OCI-LY1 (cell line): Measurements from ENCODE around the gene ANO2.

Experiments
- EZH2 ChIP-seq: fragments of 200-600 bp; sonication (generic), shearing (Covaris generic); IDR thresholded peaks from 2 replicates; pipeline ENCODE4 v1.8.0; 2017; ENCODE audit warnings: borderline replicate concordance, mixed run types, mild to moderate bottlenecking, antibody characterized with exemption, low read length, moderate library complexity, mixed read lengths
- TF ChIP-seq, protein P1 (sequence below): fragments of 200-600 bp; sonication (generic), shearing (Covaris generic); IDR thresholded peaks from 2 replicates; pipeline ENCODE4 v1.5.1; 2017; ENCODE audit warnings: mild to moderate bottlenecking, antibody characterized with exemption, low read length, moderate library complexity, mixed read lengths

DNA sequence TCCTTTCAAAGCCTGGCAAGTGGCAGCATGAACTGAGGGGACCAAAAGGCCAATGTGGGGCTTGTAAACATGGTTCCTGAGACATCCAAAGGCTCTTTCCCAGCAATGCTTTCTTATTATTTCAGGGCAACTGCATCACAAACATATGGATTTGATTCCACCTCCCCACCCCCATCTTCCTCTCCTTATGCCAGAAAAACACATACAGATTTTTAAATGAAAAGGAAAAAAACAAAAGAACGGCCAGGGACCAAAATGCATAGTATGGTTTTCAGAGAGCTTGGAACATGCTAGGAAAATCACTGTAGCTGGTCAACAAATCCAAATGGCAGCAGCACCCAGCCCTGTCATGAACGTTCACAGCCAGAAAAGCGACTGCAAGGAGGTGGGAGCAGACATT lies 167.6 kb downstream of the ANO2 start:
- TF ChIP-seq, protein P1, sequence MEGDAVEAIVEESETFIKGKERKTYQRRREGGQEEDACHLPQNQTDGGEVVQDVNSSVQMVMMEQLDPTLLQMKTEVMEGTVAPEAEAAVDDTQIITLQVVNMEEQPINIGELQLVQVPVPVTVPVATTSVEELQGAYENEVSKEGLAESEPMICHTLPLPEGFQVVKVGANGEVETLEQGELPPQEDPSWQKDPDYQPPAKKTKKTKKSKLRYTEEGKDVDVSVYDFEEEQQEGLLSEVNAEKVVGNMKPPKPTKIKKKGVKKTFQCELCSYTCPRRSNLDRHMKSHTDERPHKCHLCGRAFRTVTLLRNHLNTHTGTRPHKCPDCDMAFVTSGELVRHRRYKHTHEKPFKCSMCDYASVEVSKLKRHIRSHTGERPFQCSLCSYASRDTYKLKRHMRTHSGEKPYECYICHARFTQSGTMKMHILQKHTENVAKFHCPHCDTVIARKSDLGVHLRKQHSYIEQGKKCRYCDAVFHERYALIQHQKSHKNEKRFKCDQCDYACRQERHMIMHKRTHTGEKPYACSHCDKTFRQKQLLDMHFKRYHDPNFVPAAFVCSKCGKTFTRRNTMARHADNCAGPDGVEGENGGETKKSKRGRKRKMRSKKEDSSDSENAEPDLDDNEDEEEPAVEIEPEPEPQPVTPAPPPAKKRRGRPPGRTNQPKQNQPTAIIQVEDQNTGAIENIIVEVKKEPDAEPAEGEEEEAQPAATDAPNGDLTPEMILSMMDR = no peak
- TF ChIP-seq EZH2 = no peak
